ENCODE results near the gene CX3CL1.

DNA sequence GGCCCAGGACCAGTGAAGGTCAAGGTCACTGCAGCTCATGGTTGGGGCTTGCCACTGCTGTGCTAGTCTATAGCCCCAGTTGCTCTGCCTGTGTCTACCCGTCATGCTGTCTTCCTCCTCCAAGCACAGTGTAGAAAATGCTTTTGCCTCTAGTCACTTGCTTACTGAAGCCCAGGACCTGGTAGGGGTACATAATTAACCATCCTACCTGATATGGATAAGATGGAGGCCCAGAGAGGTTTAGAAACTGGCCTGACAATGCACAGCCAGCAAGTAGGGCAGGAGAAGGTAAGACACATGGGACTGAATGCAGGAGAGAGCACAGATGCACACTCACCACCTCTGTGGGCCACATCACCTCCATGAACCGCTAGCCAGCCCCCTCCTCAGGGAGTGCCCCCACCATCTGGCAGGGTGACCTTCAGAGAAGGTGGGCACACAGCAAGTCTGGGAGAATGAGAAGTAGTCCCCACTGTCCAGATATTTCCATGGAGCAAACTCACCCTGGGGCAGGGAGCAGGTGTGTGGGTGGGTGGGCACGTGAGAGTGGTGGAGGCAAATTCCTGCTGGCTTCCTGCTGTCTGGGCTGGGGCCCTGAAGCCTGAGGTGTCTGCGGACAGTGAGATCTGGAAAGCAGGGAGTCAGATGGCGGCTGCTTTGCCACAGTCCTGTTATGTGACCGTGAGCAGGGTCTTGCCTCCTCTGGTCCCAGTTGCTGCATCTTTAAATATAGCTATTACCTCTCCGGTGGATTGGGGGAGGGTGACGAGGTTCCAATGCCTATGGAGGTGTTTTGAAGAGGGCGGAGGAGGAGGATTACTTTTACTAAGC, 1.0 kb downstream of the CX3CL1 start:
- TF ChIP-seq, protein P1, sequence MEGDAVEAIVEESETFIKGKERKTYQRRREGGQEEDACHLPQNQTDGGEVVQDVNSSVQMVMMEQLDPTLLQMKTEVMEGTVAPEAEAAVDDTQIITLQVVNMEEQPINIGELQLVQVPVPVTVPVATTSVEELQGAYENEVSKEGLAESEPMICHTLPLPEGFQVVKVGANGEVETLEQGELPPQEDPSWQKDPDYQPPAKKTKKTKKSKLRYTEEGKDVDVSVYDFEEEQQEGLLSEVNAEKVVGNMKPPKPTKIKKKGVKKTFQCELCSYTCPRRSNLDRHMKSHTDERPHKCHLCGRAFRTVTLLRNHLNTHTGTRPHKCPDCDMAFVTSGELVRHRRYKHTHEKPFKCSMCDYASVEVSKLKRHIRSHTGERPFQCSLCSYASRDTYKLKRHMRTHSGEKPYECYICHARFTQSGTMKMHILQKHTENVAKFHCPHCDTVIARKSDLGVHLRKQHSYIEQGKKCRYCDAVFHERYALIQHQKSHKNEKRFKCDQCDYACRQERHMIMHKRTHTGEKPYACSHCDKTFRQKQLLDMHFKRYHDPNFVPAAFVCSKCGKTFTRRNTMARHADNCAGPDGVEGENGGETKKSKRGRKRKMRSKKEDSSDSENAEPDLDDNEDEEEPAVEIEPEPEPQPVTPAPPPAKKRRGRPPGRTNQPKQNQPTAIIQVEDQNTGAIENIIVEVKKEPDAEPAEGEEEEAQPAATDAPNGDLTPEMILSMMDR (conservative IDR thresholded peaks at IDR 0.05; ENCODE audit: low read length) = no peak
- TF ChIP-seq EZH2phosphoT487 (IDR thresholded peaks at IDR 0.05; ENCODE audit: borderline replicate concordance, low read depth, low read length) = no peak

All from OCI-LY7 (cell line).